Measurements from ENCODE around the gene MEI1.

DNA sequence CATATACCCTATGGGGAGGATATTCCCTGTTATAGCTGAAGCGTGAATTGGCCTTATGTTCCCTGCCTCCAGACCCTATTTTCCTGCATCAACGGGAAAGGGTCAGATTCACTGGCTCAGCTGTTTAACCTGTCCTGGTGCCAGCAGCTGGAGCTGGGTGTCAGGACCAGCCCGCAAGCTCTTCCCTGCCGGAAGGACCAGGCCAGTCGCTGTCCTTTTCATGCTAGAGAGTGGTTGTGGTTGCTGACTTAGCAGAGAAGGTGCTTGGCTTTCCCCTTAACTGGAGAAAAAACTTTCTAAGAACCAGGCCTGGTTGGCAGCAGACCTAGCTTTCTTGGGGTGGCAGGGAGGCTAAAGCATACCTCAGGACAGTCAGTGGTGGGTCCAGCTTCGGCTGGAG, 128.4 kb downstream of the MEI1 start:
- TF ChIP-seq, protein P1, sequence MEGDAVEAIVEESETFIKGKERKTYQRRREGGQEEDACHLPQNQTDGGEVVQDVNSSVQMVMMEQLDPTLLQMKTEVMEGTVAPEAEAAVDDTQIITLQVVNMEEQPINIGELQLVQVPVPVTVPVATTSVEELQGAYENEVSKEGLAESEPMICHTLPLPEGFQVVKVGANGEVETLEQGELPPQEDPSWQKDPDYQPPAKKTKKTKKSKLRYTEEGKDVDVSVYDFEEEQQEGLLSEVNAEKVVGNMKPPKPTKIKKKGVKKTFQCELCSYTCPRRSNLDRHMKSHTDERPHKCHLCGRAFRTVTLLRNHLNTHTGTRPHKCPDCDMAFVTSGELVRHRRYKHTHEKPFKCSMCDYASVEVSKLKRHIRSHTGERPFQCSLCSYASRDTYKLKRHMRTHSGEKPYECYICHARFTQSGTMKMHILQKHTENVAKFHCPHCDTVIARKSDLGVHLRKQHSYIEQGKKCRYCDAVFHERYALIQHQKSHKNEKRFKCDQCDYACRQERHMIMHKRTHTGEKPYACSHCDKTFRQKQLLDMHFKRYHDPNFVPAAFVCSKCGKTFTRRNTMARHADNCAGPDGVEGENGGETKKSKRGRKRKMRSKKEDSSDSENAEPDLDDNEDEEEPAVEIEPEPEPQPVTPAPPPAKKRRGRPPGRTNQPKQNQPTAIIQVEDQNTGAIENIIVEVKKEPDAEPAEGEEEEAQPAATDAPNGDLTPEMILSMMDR (IDR thresholded peaks at IDR 0.05; ENCODE audit: poor library complexity, severe bottlenecking), result no peak
- no peak for TF ChIP-seq POLR2AphosphoS5 (IDR thresholded peaks at IDR 0.05)
- TF ChIP-seq RAD21 (conservative IDR thresholded peaks at IDR 0.05), result no peak
